Ovary (tissue), 3 donors: ENCODE measurements around the gene CROCC2.

Experiments used
- CTCF ChIP-seq, 3 donors: fragments of 450-650 bp in 2 of 3; fragments of 200-600 bp in 1 of 3; IDR thresholded peaks; one replicate each; pipeline versions ENCODE4 v1.5.1 to v1.8.0; 2016 to 2022; ENCODE audit warnings: antibody characterized with exemption in 3 of 3, mild to moderate bottlenecking in 1 of 3
- POLR2A ChIP-seq: fragments of 450-650 bp; IDR thresholded peaks from one replicate; pipeline ENCODE4 v1.6.1; 2017; ENCODE audit warnings: antibody characterized with exemption, mild to moderate bottlenecking, moderate library complexity
- donor health status: DM: no; HTN: no; CAD: no.

- TF ChIP-seq CTCF (IDR thresholded peaks at IDR 0.05), result no peak
- TF ChIP-seq POLR2A, result no peak
Observed at GRCh38 chr2:240949791-240950705, 43.9 kb downstream of the CROCC2 start.
